Dermis blood vessel endothelial cell (primary cell): Measurements from ENCODE around the gene GTF2H4. TPM values are rescaled to one million over a fixed set of nuclear protein-coding genes. Genes with fewer than 3 reads are reported as not detected.
"Not testable (repeated sequence)": the region's sequence is repeated elsewhere in the genome, so short reads cannot be mapped to it uniquely, and the experiment has no call there.

Experiments
- DNase-seq: peaks from one replicate; pipeline ENCODE4 v3.0.0; 2010
- total RNA-seq: library from RNA; depleted of rRNA; stranded (reverse); fragments of >200 nt; gene quantifications from 2 replicates; pipeline ENCODE4 v1.2.3, GENCODE V29; 2014

GTF2H4 gene
- total RNA-seq = 16.2 and 26.4 TPM in 2 replicates

DNA sequence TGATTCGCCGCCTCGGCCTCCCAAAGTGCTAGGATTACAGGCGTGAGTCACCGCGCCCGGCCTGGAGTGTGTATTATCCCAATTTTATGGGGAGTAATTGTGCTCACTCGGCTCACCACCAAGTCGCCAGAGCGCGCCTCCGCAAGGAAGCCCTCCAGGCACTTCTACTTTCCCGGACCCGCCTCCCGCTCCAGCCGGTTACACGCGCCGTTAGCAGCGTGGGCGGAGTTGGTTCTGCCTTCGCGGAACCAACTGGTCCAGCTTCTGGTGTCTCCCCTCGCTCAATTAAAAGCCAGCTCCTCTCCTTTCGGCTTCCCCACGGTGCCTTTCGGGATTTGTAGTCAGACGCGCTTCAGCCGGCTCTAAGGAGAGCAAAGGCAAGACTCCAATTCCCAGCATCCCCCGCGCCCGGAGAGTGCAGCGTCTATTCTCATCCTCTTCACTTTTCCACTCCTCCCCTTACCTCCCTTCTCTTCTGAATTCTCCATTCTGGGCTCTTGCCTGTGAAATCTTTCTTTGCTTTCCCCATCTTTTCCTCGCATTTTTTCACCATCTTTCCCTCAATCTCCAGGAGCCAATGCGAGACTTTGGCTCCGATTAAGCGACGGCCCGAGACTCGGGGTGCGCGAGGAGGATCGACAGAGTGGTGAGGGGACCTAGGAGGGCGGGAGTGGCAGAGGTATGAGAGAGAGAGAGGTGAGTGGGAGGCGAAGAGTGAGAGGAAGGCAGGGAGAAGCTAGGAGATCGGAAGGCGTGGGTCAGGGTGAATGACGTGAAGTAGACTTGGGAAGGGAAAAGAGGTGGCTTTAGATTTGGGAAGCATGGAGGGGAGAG is at the start of gene GTF2H4:
Gene GTF2H4, plus strand, starts transcription at position 450 of the 834 bp plus-strand sequence.
- DNase-seq = peak; percentile 99

DNA sequence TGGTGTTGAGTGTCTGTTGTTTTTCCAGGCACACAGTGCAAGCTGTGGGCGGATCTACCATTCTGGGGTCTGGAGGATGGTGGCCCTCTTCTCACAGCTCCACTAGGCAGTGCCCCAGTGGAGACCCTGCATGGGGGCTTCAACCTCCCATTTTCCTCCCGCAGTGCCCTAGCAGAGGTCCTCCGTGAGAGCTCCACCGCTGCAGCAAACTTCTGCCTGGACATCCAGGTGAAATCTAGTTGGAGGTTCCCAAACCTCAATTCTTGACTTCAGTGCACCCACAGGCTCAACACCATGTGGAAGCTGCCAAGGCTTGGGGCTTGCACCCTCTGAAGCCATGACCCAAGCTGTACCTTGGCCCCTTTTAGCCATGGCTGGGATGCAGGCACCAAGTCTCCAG is 48.3 kb upstream of the GTF2H4 start:
- DNase-seq = not testable (repeated sequence)

DNA sequence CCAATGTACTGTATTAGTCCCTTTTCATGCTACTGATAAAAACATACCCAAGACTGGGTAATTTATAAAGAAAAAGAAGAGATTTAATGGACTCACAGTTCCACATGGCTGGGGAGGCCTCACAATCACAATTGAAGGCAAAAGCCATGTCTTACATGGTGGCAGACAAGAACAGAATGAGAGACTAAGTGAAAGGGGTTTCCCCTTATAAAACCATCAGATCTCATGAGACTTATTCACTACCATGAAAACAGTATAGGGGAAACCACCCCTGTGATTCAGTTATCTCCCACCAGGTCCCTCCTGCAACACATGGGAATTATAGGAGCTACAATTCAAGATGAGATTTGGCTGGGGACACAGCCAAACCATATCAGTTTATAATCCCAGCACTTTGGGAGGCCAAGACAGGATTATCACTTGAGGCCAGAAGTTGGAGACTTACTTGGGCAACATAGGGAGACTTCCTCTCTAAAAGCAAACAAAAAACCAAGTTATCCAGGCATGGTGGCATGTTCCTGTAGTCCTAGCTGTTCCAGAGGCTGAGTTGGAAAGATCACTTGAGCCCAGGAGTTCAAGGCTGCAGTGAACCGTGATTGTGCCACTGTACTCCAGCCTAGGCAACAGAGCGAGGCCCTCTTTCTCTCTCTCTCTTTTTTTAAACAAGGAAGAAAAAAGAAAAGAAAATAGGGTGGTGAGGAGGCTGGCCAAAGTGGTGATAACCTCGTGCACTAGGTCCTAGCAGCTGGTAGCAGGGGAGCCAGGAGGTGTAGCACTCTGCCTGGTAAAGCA is 46.6 kb upstream of the GTF2H4 start:
- DNase-seq = no peak

DNA sequence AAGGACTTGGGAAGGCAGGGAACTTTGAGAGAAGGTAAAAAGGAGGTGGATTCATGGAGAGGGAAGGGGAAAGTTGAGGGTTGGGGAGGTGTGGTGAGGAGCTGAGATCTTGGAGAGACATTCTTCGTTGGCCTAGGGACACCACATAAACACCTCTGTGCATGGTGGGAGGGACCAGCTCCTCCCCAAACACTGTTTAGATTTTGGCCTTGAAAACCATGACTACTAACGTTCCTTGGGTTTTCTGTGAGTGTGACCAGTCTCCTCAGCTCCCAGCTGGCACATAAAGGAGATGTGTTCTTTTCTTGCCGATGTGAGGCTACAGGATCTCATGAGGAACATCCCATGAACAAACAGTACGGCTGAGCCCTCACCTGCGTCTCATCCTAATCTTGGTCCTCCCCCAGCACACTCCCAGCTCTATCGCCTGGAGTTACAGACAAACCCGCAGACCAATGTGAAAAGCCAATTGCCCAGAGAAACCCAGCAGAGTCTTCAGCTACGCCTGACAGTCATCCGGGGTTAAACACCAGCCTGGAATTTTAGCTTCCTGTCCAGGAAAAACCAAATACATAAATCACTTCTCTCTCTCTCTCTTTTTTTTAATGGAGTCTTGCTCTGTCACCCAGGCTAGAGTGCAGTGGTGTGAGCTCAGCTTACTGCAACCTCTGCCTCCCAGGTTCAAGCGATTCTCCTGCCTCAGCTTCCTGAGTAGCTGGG is 45.7 kb upstream of the GTF2H4 start:
- peak; percentile 72 for DNase-seq

DNA sequence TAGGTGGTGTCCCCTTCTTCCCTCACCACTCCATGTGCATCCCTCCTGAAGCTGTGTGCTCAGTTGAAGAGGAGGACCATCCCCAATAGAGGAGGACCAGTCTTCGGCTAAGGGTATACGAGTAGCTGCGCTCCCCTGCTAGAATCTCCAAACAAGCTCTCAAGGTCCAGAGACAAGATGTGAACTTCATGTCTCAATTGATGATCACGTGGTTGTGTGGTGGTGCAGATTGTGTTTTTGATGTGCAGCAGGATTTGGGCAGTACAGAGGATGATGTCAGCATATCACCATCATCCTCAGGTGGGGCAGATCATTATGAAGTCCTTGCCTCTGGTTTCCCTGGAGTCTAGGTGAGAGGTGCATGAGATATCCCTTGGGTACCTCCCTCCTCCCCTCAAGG is 43.7 kb upstream of the GTF2H4 start:
- no peak for DNase-seq

DNA sequence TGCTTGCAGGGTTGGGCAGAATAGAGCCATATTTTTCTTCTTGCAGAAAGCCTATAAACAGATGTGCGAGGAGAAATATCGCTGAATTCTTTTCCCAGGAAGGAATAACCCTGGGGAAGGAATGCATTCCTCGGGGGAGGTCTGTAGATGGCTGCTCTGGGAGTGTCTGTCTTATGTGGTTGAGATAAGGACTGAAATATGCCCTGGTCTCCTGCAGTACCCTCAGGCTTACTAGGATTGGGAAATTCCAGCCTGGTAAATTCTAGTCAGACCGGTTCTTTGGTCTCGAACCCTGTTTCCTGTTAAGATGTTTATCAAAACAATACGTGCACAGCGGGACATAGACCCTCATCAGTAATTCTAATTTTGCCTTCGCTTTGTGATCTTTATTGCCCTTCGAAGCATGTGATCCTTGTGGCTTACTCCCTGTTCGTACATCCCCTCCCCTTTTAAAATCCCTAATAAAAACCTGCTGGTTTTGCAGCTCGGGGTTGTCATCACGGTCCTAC is 38.7 kb upstream of the GTF2H4 start:
- not testable (repeated sequence) for DNase-seq

DNA sequence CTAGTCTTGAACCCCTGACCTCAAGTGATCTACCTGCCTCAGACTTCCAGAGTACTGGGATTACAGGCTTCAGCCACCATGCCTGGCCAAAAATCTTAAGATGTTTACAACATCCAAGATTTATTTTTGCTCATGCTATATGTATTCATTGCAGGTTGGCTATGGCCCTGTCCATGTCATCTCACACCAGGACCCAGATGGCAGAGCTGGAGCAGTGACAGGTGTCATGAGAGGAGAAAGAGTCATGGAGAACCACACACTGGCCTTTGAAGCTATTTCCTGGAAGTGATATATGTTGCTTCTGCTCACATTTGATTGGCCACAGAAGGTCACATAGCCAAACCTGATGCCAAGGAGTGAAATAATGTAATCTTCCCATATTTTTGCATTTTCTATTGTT is 37.5 kb upstream of the GTF2H4 start:
- no peak for DNase-seq

DNA sequence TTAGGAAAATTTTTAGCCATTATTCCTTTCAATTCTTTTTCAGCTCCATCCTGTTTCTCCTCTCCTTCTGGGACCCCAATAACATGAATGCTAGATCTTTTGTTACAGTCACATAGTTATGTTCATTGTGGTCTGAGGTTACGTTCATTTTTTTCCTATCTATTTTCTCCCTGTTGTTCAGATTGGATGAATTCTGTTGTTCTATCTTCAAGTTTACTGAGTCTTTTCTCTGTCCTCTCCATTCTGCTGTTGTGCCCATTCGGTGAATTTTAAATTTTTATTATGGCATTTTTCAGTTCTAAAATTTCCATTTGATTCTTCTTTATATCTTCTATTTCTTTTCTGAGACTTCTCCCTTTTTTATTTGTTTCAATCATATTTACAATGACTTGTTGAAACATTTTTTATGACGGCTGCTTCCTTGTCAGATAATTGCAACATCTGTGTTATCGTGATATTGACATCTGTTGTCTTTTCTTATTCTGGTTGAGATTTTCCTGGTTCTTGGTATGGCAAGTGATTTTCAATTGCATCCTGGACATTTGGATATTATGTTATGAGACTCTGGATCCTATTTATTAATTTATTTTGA is 36.3 kb upstream of the GTF2H4 start:
- DNase-seq = no peak

DNA sequence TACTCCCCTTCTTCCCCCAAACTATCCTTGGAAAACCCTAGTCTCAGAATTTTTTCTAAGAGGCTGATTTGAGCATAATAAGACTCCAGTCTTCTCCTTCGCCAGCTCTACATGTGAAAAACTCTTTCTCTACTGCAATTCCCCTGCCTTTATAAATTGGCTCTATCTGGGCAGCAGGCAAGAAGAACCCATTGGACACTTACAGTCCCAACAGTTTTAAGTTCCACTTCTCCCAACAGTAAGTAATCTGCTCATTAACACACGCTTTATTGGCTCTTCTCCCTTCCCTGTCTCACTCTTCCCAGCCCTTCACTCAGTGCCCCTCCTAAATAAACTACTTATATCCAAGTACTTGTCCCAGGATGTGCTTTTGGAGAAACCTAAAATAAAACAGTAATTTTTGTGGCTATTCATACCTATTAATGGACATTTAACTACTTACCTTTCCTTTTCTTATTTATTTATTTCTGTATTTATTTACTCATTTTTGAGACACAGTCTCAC is 34.8 kb upstream of the GTF2H4 start:
- no peak for DNase-seq

DNA sequence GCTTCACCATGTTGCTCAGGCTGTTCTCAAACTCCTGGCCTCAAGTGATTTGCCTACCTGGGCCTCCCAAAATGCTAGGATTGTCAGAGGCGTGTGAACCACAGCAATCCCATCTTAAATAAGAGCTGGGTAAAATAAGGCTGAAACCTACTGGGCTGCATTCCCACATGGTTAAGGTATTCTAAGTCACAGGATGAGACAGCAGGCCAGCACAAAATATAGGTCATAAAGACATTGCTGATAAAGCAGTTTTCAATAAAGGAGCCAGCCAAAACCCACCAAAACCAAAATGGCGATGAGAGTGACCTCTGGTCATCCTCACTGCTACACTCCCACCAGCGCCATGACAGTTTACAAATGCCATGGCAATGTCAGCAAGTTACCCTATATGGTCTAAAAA is 34.2 kb upstream of the GTF2H4 start:
- DNase-seq = not testable (repeated sequence)

DNA sequence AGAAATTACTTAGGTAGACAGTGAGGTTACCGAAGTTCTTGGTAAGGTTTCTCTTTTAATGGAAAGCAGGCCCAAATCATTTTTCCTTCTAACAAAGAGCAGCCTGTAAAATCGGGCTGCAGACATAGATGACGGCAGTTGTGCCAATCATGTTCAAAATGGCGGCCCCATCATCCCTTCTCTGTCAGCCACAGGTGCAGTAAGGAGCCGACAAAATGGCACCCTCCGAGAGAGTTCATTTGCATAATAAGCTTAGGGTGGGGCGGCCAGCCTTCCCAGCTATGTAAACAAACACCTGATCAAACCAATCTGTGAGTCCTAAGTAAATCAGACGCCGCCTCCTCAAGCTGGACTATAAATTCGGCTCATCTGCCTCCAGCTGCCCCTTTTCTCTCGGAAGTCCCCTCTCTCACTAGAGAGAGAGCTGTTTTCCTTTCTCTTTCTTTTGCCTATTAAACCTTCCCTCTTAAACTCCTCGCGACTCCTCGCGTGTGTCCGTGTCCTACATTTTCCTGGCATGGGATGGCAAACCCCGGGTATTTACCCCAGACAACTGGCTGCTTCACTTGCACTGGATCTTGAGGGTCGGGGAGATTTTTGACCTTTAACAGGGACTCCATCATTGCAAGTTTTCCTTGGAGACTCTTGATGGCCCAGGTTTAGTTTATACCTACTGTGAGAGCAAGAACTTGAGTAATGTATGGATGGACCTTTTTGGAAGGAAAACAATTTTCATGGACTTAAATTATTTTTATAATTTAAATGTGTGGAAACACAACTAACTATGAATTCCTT is 32.6 kb upstream of the GTF2H4 start:
- DNase-seq = peak; percentile 7

DNA sequence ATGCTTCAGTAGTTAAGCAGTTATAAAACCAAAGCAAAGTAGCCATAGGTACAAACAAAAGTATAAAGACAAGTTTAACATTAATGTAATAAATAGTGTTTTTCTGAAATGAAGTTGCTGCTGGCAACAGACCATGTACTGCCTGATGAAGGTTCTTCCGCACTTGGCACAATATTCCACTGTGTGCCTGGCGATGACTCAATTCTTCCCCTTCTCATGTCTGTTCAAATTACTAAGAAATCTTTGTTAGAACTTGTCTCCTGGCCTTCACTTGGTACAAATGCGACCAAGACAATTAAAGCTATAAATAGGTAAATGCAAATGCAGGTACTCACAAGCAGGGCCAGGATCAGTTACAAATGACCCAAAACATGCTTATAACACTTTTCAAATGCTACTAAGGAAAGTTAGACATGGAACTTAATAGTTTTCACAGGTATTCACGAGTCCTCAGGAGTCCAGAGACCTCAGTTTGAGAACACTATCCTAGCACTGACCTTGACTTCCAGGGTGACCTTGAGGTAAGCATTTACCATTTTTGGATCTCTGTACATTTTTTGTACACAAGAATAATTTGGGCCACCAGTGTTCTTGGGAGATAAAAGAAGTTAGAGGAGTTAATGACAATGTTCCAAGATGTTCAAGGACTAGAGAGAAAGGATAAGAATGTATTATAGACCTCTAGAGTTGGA is 31.8 kb upstream of the GTF2H4 start:
- peak; percentile 97 for DNase-seq

DNA sequence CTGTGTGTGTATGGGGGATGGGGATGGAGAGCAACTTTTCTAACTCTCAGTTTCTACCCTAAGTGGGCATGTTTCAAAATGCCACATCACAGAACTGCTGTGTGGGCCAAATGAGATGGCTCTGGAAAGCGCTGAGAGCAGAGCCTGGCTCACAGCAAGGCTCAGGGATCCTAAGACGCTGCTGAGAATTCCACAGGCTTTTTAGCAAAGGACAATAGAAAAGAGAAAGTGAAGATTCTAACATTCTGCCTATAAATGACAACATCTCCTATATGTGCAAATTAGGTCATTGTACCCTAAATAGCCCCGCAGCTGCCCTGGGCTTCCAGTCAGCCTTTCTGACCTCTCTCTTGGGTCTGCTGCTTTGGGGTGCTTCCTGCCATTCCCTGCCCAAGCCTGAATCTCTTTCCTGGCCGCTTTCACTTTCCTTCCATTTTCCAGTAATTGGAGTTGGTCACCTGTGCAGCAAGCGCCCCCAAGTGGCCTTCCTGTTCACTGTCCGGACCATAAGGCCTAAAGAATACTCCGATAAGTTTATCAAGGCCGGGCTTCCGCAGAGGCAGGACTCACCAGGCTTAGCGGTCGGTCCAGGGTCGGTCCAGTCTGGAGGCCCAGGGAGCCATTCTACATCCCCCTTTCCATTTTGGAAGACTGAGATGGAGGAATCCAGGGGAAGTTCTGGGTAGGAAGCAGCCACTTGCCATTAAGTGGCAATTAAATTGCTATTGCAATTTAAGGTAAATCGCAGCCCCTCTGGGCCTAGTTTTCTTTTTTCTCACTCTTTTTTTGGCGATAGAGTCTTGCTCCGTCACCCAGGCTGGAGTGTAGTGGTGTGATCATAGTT is 30.4 kb upstream of the GTF2H4 start:
- peak; percentile 92 for DNase-seq

DNA sequence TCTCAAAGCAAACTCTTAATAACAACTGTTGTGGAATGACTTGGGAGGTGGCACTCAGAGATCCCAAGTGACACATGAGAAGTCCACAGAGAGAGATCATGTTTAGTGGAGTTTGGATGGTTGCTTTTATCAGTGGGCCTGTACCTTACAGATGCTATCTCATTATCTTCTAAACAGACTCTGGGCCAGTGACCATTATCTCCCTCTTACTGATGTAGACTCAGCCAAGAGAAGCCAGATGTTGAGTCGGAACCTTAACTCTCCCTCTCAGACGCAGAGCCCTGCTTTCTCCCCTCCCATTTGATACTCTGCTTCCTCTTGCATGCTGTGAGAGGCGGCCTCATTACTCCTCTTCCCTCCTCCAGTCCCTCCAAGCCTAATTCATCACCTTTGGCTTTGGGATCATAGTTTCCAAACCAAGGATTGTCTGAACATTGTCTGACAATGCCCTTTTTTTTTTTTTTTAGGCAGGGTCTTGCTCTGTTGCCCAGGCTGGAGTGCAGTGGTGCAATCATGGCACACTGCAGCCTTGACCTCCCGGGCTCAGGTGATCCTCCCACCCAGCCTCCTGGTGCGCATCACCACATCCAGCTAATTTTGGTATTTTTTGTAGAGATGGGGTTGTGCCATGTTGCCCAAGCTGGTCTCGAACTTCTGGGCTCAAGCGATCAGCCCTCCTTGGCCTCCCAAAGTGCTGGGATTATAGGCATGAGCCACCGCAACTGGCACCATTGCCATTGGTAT is 28.2 kb upstream of the GTF2H4 start:
- no peak for DNase-seq

DNA sequence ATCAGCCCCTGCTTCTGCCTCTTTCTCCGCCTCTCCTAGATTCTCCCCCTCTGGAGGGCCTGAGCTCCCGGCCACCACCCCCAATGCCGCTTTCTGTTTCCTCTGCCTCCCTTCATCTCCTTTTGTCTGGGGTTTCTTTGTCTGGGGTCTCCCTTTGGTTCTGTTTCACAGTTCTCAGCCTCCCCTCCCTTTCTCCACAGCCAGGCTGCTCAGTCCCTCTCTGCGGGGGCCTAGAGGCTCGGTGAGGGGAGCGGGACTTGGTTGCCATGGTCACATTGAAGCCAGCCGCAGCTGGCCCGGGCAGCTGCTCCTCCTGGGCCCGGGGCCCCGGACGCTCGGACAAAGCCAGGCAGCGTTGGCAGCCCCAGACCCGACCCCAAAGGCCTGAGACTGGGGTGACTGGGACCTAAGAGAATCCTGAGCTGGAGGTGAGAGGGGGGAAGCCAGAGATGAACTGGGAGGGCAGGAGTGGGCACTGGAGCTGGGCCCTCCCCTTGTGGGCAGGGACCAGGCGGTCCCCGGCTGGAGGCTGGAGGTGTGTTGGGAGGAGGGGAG is 27.2 kb upstream of the GTF2H4 start:
- DNase-seq = no peak

DNA sequence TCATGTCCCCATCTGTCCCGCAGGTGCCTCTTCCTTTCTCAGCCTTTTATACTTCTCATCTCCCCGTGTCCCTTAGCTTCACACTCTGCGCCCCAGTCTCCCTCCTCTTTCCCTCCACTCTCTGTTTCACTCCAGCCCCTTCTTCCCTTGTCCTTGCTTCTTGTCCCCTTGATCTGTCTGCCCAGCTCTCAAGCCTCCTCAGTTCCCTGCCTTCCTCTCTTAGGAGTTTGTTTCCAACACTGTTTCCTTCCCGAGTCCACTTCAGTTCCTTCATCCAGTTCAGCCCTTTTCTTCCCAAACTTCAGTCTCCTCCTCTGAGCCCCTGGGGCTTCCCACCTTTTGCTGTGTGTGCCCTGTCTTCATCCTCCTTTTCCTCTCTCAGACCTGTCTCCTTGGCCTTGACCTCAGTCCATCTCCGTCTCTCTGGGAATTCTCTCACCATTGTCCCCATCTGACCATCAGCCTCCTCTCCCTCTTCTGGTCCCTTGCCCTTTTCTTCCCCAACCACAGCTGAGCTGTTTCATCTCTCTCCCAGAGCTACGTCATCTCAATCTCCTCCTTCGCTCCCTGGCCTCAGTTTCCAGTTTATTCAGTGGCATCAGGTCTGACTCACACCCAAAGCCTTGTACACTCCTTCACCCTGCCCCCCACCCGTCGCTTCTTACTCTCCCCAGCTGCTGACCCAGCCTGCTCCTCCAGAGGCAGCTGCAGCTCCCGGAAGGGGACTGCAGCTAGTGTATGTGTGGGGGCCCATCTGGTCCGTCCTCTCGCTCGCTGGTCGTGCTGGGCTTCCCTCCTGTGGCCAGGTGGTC is 26.4 kb upstream of the GTF2H4 start:
- DNase-seq = no peak

DNA sequence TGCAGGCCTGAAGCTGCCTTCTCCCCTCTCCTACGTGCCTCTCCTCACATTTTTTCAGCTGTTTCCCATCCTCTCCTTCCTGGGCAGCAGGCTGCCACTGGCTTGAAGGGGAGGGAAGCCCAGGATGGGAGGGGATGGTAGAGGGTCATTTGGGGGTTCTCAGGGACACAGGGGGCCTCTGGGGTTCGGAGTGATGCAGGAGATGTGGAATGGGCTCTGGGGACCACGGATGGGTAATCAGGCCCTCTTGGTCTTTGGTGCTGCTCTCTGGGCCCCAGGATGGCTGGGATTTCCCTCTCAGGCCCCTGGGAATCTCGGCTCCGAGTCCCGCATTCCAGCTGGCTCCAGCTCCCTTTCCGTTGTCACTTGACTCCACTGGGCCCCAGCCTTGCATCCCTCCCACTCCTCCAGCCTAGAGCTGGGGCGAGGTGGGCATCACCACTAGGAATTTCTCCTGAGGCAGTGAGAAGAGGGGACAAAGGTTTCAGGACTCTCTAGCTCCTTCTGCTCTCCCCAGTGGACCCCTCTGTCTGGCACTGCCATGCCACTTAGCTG is 25.7 kb upstream of the GTF2H4 start:
- DNase-seq = no peak
